ENCODE data around the gene SLC30A3.

SLC30A3 gene

DNA sequence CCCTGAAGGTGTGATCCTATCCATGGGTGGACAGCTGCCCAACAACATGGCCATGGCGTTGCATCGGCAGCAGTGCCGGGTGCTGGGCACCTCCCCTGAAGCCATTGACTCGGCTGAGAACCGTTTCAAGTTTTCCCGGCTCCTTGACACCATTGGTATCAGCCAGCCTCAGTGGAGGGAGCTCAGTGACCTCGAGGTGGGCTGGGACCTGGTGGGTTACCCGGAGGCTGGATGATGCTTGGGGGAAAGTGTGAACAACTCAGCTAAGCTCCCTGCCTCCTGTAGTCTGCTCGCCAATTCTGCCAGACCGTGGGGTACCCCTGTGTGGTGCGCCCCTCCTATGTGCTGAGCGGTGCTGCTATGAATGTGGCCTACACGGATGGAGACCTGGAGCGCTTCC is 29.5 kb downstream of the SLC30A3 start:
- H3K36me3 Mint-ChIP-seq, result peaks cover 19% of the 10 kb centered on the region
- H3K9me3 Mint-ChIP-seq, result no peaks in the 10 kb centered on the region
- H3K27ac Mint-ChIP-seq, result no peak overlapping the region
- H3K4me3 Mint-ChIP-seq, result no peak overlapping the region
- H3K4me1 Mint-ChIP-seq, result no peaks in the 10 kb centered on the region
- H3K27me3 Mint-ChIP-seq, result no peaks in the 10 kb centered on the region

DNA sequence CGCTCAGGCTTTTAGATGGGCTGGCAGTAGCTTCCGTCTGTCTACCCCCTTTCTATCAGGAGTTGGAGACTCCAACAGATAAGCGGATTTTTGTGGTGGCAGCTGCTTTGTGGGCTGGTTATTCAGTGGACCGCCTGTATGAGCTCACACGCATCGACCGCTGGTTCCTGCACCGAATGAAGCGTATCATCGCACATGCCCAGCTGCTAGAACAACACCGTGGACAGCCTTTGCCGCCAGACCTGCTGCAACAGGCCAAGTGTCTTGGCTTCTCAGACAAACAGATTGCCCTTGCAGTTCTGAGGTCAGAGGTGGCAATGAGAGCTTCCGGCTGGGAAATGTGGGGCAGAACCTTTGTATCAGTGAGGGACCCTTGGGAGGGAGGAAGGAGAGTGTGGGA is 30.9 kb downstream of the SLC30A3 start:
- H3K4me1 Mint-ChIP-seq, result no peaks in the 10 kb centered on the region
- H3K4me3 Mint-ChIP-seq, result no peak overlapping the region
- H3K27ac Mint-ChIP-seq, result no peak overlapping the region
- no peaks in the 10 kb centered on the region for H3K9me3 Mint-ChIP-seq
- H3K27me3 Mint-ChIP-seq, result no peaks in the 10 kb centered on the region
- H3K36me3 Mint-ChIP-seq, result peaks cover 19% of the 10 kb centered on the region

DNA sequence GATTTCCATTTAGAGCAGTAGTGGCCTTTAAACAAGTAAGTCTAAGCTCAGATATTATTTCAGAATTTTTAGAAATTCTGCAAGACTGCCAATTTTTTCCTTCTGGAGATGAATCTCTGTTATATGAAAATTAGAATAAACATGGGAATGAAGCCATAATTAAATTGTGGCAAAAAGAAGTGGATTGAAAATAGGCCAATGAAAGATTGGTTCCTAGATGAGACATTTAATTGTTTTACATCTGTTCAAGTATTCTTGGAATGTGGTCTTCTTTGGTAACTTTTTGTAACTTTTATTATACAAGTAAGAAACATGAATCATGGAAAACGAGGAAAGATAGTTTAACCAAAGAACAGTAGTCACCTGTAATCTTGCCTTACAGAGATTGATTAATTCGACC is 35.3 kb downstream of the SLC30A3 start:
- Mint-ChIP-seq H3K9me3 (no peaks in the 10 kb centered on the region), H3K4me3 (no peak overlapping the region), H3K4me1 (no peaks in the 10 kb centered on the region), H3K27ac (no peak overlapping the region), H3K36me3 (peaks cover 25% of the 10 kb centered on the region), H3K27me3 (no peaks in the 10 kb centered on the region)

DNA sequence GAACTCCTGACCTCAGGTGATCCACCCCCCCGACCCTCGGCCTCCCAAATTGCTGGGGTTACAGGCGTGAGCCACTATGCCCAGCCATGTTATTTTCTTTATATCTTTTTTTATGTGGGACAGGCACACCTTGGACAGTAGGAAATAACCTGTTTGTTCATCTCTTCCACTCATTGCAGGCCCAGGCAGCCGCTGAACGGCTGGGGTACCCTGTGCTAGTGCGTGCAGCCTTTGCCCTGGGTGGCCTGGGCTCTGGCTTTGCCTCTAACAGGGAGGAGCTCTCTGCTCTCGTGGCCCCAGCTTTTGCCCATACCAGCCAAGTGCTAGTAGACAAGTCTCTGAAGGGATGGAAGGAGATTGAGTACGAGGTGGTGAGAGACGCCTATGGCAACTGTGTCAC is 37.3 kb downstream of the SLC30A3 start:
- H3K4me3 Mint-ChIP-seq, result no peak overlapping the region
- no peak overlapping the region for H3K27ac Mint-ChIP-seq
- H3K27me3 Mint-ChIP-seq, result no peaks in the 10 kb centered on the region
- no peaks in the 10 kb centered on the region for H3K4me1 Mint-ChIP-seq
- peaks cover 27% of the 10 kb centered on the region for H3K36me3 Mint-ChIP-seq
- H3K9me3 Mint-ChIP-seq, result no peaks in the 10 kb centered on the region

DNA sequence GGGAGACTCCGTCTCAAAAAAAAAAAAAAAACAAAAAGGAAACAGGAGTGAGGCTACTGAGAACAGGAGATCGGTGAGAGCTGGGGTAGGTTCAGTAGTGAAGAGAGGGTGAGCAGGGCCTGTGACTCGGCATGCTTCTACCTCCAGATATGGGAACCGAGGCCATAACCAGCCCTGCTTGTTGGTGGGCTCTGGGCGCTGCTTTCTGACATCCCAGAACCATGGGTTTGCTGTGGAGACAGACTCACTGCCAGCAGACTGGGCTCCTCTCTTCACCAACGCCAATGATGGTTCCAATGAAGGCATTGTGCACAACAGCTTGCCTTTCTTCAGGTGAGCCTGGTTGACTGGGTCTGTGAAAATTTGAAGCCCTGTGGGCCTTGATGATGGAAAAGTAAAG is 39.4 kb downstream of the SLC30A3 start:
- Mint-ChIP-seq H3K4me3 (no peak overlapping the region), H3K27me3 (no peaks in the 10 kb centered on the region), H3K4me1 (peaks cover 10% of the 10 kb centered on the region), H3K27ac (no peak overlapping the region), H3K9me3 (no peaks in the 10 kb centered on the region), H3K36me3 (peaks cover 31% of the 10 kb centered on the region)

DNA sequence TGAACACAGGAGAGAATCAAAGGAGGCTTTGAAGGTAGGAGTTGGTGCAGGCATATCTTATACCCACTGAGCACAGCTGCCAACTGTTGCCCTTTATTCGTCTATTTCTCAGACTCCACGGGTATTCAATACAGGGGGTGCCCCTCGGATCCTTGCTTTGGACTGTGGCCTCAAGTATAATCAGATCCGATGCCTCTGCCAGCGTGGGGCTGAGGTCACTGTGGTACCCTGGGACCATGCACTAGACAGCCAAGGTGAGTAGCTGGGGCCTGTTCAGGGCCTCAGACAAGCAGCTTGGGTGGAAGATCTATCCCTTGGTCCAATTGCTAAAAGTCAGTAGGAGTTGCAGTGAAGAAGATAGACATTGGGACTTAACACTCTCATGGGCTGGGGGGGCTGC is 40.4 kb downstream of the SLC30A3 start:
- Mint-ChIP-seq H3K9me3 (no peaks in the 10 kb centered on the region), H3K4me1 (peaks cover 17% of the 10 kb centered on the region), H3K27me3 (no peaks in the 10 kb centered on the region), H3K27ac (no peak overlapping the region), H3K4me3 (no peak overlapping the region), H3K36me3 (peaks cover 39% of the 10 kb centered on the region)

DNA sequence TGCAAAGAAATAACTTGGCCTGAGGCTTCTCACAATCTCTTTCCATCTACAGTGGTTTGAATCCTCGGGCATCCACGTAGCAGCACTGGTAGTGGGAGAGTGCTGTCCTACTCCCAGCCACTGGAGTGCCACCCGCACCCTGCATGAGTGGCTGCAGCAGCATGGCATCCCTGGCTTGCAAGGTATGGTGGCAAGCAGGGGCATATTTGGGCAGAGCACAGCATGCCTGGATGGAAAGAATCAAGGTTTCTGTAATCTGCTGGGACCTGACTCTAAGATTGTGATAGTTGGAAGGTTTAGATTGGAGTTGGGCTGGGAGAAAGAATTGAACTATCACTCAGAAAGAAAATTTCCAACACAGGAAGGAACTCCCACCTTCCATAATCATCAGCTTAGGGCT is 41.7 kb downstream of the SLC30A3 start:
- peaks cover 27% of the 10 kb centered on the region for H3K4me1 Mint-ChIP-seq
- H3K27ac Mint-ChIP-seq, result no peak overlapping the region
- no peak overlapping the region for H3K4me3 Mint-ChIP-seq
- no peaks in the 10 kb centered on the region for H3K9me3 Mint-ChIP-seq
- H3K27me3 Mint-ChIP-seq, result no peaks in the 10 kb centered on the region
- peaks cover 37% of the 10 kb centered on the region for H3K36me3 Mint-ChIP-seq

DNA sequence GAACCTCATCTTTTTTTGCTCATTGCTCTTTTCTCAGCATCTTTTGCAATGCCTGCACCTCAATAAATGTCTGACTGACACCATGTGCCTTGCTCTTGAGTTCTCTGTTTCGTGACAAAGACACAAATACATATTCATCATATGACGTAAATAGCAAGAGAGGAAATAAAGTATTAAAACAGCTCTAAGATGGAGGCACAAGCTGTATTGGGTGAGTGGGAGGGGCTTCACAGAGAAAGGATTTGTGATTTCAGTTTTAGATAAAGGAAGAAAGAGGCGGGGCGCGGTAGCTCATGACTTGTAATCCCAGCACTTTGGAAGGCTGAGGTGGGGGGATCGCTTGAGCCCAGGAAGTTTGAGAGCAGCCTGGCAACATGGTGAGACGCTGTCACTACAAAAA is 42.8 kb downstream of the SLC30A3 start:
- no peak overlapping the region for H3K27ac Mint-ChIP-seq
- H3K27me3 Mint-ChIP-seq, result no peaks in the 10 kb centered on the region
- H3K9me3 Mint-ChIP-seq, result no peaks in the 10 kb centered on the region
- H3K36me3 Mint-ChIP-seq, result peaks cover 36% of the 10 kb centered on the region
- peaks cover 27% of the 10 kb centered on the region for H3K4me1 Mint-ChIP-seq
- H3K4me3 Mint-ChIP-seq, result peak overlapping the region; percentile 27

DNA sequence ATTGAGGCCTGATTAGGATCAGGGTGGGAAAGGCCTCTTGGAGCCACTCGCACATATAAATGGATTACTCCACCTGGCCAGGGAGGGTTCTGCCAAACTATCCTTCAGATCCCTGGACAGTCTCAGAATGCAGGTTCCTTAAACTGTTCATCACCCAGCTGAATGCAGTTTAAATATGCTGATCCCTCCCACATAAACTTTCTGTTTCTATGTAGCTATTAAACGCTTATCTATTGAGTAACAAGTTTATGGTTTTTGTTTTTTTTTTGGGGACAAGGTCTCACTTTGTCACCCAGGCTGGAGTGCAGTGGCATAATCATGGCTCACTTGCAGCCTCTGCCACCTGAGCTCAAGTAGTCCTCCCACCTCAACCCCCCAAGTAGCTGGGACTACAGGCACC is 43.8 kb downstream of the SLC30A3 start:
- Mint-ChIP-seq H3K4me1 (peaks cover 27% of the 10 kb centered on the region), H3K36me3 (peaks cover 29% of the 10 kb centered on the region), H3K4me3 (peak overlapping the region; percentile 95), H3K27ac (no peak overlapping the region), H3K27me3 (no peaks in the 10 kb centered on the region), H3K9me3 (no peaks in the 10 kb centered on the region)

DNA sequence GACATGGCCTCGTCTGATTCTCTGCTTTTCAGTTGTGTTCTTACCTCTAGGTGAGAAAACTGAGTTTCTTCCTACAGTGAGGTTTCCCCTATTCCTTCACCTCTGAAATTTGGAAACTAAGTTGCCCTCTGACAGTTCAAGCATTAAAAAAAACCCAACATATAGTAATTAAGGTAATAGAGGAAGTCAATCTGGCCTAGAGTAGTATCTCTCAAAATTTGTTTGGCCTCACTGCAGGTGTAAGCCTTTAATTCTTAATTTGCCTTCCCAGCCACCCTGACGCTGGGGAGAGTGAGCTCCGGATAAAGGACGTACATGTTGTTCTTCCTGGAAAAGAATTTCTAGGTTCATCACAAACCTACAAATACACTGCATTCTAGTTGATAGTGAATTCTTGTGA is 44.2 kb downstream of the SLC30A3 start:
- Mint-ChIP-seq H3K36me3 (peaks cover 30% of the 10 kb centered on the region), H3K27me3 (no peaks in the 10 kb centered on the region), H3K4me3 (peak overlapping the region; percentile 95), H3K27ac (peak overlapping the region; percentile 81), H3K9me3 (no peaks in the 10 kb centered on the region), H3K4me1 (peaks cover 29% of the 10 kb centered on the region)

DNA sequence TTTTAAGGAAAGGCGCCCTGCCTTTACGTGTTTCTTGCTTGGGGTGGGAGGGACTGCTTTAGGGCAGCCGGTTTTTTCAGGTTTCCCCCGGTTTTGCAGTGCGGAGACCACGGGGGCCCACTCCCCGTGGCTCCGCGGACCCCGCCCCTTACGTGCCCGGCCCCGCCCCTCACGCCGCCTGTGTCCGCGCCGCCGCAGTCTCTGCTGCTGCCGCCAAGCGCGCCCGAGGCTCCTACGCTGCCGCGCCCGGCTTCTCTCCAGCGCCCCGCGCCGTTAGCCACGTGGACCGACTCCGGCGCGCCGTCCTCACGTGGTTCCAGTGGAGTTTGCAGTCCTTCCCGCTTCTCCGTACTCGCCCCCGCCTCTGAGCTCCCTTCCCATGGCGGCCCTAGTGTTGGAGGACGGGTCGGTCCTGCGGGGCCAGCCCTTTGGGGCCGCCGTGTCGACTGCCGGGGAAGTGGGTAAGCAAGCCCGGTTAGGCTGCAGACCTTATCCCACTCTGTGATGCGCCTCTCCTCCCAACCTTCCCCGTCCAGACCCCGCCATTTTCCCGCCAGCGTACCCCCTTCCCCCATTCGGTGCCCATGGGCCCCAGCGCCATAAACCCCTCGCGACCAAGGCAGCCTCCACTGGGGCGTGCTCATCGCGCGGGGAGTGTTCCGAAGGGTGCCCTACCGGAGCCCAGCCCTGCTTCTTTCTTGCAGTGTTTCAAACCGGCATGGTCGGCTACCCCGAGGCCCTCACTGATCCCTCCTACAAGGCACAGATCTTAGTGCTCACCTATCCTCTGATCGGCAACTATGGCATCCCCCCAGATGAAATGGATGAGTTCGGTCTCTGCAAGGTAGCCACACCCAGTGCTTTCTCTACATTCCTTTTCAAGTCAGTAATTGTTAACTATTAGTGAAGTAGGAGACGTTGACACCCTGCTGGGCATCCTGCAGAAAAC is 45.4 kb downstream of the SLC30A3 start, which contains the start of gene CAD:
CAD (plus strand) TSS at position 197 of the 949 bp plus-strand sequence; CDS start at position 380, 183 bp downstream.
- Mint-ChIP-seq H3K4me3 (peak within 1 kb of the TSS; percentile 95), H3K9me3 (no peaks in the 10 kb centered on the region), H3K27ac (peak within 1 kb of the TSS; percentile 96), H3K27me3 (no peaks in the 10 kb centered on the region), H3K36me3 (peaks cover 30% of the 10 kb centered on the region), H3K4me1 (peaks cover 39% of the 10 kb centered on the region)

DNA sequence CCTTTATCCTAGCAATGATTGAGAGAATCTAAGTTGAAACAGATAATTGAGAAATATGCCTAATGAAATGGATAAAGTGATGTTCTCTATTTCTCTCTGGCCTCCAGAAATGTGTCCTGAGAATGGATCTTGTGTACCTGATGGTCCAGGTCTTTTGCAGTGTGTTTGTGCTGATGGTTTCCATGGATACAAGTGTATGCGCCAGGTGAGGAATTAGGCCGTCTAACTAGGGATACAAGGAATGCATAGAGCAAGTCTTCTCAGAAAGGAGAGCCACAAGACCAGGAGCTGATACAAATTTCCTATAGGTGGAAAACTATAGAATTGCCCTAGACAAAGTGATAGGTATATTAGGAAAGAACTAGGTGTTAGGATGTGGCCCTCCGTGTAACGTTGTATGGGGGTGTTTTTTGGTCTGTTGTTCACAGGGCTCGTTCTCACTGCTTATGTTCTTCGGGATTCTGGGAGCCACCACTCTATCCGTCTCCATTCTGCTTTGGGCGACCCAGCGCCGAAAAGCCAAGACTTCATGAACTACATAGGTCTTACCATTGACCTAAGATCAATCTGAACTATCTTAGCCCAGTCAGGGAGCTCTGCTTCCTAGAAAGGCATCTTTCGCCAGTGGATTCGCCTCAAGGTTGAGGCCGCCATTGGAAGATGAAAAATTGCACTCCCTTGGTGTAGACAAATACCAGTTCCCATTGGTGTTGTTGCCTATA is 46.3 kb downstream of the SLC30A3 start:
- H3K27ac Mint-ChIP-seq, result peak overlapping the region; percentile 96
- no peaks in the 10 kb centered on the region for H3K9me3 Mint-ChIP-seq
- peak overlapping the region; percentile 95 for H3K4me3 Mint-ChIP-seq
- H3K27me3 Mint-ChIP-seq, result no peaks in the 10 kb centered on the region
- peaks cover 27% of the 10 kb centered on the region for H3K36me3 Mint-ChIP-seq
- peaks cover 39% of the 10 kb centered on the region for H3K4me1 Mint-ChIP-seq

DNA sequence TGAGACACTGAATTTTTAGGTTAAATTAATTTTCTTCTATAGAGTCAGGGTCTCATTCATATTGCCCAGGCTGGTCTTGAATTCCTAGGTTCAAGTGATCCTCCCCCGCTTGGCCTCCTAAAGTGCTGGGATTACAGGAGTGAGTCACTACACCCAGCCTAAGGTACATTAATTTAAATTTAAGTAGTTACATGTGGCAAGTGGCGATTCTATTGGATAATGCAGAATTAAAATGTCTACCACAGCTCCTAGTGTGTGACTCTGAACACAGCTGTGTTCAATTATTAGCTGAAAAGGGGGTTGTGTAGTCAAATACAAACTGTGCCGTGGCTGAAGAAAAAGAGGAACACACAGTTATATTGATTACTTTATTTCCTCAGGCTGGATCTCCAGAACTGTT is 47.9 kb downstream of the SLC30A3 start:
- no peaks in the 10 kb centered on the region for H3K9me3 Mint-ChIP-seq
- peaks cover 21% of the 10 kb centered on the region for H3K36me3 Mint-ChIP-seq
- H3K4me1 Mint-ChIP-seq, result peaks cover 41% of the 10 kb centered on the region
- H3K27ac Mint-ChIP-seq, result no peak overlapping the region
- no peaks in the 10 kb centered on the region for H3K27me3 Mint-ChIP-seq
- H3K4me3 Mint-ChIP-seq, result no peak overlapping the region

DNA sequence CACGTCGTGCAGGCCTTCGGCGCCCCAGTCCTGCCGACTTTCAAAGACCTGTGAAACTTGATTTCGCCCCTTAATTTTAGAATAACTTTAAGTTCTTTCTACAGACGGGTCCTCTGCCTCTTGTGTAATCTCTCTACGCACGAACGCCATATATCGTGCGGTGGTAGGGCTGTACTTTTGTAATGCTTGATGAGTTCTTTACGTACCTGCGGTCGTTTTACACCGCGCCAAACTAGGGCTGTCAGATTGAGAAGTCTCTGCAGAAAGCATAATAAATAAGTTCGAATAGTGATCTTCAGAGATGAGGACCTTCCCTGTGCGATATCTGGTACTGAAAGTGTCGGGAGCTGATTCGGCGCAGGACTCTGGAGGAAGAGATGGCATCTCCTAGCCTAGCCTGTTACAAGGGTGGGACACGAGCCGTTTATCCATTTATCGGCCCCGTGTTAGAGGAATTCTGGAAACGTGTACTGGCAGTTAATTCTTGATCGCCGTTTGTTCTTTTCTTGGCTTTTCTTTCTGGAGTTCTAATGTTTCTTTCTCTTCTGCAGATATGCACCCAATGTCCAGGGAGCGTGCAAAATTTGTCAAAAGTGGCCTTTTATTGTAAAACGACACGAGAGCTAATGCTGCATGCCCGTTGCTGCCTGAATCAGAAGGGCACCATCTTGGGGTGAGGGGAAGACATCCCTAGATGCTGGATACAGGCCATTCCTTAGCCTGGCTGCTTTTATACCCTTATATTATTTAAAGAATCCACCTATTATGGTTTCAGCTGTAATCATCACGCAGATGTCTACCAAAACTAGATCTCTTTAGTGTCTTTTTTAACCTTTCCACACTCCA is 50.0 kb downstream of the SLC30A3 start:
- H3K9me3 Mint-ChIP-seq, result no peaks in the 10 kb centered on the region
- peak overlapping the region; percentile 99 for H3K4me3 Mint-ChIP-seq
- peak overlapping the region; percentile 100 for H3K27ac Mint-ChIP-seq
- H3K27me3 Mint-ChIP-seq, result no peaks in the 10 kb centered on the region
- H3K4me1 Mint-ChIP-seq, result peaks cover 38% of the 10 kb centered on the region
- peaks cover 14% of the 10 kb centered on the region for H3K36me3 Mint-ChIP-seq

DNA sequence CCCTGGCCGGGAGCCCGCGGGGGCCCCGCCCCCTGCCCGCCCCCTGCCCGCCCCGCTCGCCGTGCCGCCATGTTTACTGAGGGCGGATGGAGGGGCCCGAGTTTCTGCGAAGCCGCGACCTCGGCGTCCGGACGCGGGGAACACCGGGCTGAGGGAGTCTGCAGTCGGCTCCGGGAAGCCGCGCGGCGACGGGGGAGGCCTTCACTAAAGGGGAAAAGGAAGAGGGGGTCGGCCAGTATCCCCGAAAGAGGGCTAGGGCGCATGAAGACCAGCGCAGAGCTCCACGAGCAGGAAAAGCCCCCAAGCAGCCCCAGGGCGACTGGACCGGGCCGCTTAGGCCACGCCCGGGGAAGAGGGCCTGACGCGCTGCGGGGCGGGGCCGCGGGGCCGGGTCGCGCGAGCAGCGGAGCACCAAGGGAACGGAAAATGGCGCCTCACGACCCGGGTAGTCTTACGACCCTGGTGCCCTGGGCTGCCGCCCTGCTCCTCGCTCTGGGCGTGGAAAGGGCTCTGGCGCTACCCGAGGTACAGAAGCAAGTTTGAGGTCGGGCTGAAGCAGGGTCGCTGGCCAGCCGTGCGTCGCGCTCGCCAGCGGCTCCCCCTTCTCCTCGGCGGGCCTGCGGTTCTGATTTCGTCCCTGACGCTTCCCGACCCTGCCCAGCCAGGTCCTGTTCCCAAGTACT is 50.8 kb downstream of the SLC30A3 start, which contains the start of the genes ATRAID and SLC5A6:
ATRAID (plus strand) TSS at position 99 of the 683 bp plus-strand sequence; CDS start at position 427, 328 bp downstream.
SLC5A6 (minus strand) TSS at position 326 of the 683 bp plus-strand sequence. CDS start 4,618 bp downstream, outside the sequence.
- peaks cover 35% of the 10 kb centered on the region for H3K4me1 Mint-ChIP-seq
- H3K36me3 Mint-ChIP-seq, result peaks cover 10% of the 10 kb centered on the region
- H3K4me3 Mint-ChIP-seq, result peak within 1 kb of the TSS; percentile 99
- no peaks in the 10 kb centered on the region for H3K9me3 Mint-ChIP-seq
- peak within 1 kb of the TSS; percentile 100 for H3K27ac Mint-ChIP-seq
- H3K27me3 Mint-ChIP-seq, result no peaks in the 10 kb centered on the region
